Hepatocyte (in vitro differentiated cells): ENCODE data around the gene RGS6.

Experiments
- CTCF ChIP-seq: fragments of 200-600 bp; sonication (generic); IDR thresholded peaks from 2 replicates; pipeline ENCODE4 v1.5.1; 2016; ENCODE audit warnings: antibody characterized with exemption, mild to moderate bottlenecking; ENCODE audit not compliant: poor library complexity
- EZH2phosphoT487 ChIP-seq: fragments of 200-600 bp; sonication (generic); IDR thresholded peaks from one replicate; pipeline ENCODE4 v1.6.1; 2018; ENCODE audit warnings: antibody characterized with exemption, mild to moderate bottlenecking, low read depth, moderate library complexity; ENCODE audit not compliant: unreplicated experiment, severe bottlenecking

GRCh38 chr14:72614891-72615415, 682.7 kb downstream of the RGS6 start:
- TF ChIP-seq EZH2phosphoT487: no peak
- TF ChIP-seq CTCF: no peak
